HG02798 (cell line): ENCODE measurements around the gene SIGLEC12.

ENCODE experiments used
- ATAC-seq: cut with Tn5 transposase; IDR thresholded peaks from one replicate; pipeline ENCODE4 v1.9.1; 2021; ENCODE audit warnings: mild to moderate bottlenecking; ENCODE audit not compliant: unreplicated experiment, poor library complexity

Gene SIGLEC12

GRCh38 chr19:51501594-51502263 is at the start of gene SIGLEC12:
Gene SIGLEC12 (minus strand): TSS chr19:51501800. CDS start chr19:51501733, 67 bp downstream.
- ATAC-seq = no peak

- no peak for ATAC-seq
Measured at GRCh38 chr19:51550848-51551672, 49.5 kb upstream of the SIGLEC12 start.

DNA sequence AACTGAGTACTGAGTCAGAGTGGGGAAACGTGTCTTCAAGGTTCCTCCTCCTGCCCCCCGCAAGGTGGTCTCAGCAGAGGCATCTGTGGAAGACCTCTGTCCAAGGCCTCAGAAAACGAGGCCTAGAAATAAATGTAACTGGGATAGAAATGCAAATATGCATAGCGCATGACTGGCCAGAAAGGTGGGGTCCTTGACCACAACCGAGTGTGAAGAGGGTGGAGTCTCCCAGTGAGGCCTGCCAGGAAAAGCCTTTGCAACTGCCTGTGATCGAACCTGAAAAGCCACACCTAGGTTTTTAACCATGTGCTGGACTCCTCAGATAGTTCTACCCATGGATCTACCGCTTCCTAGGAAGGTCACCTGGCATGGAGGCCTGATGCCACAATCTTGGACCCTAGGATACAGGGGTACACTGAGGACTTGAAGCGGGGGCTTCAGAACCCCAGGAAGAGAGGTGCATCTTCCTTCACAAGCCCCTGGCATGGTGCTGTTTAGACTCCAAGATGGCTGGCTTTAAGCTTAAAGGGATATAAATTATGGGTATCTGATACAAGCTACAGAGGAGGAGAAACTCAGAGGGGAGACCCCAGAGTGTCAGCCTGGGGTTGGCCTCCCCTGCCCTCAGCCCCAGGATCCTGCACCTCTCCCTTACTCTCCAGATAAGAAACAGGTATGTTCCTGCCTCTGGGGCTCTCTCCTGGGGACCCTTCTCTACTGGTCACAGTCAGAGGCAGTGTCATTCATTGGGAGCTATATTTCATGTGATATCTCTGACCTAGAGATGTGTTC is 48.1 kb upstream of the SIGLEC12 start:
- ATAC-seq = no peak

GRCh38 chr19:51548891-51549305 is 47.3 kb upstream of the SIGLEC12 start:
- ATAC-seq = no peak

DNA sequence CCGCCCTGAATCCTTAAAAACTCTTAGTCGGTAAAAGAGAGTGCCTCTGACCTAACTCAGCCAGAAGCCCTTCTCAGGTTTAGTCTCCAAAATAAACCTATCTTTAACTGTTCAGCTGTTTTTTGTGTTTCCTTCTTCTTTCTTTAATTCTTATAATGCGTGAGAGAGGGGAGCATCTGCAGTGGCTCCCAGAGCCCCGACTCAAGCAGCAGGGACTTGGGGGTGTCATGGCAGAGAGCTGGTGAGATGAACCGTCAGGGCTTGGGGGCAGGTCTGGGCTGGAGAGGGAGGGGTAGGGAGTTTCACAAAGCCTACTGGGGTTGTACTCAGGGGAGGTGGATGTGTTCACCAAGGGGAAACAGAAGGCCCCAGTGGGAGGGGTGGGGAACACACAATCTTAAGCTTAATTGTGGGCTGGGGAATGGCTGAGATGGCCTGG is 46.6 kb upstream of the SIGLEC12 start:
- ATAC-seq = no peak

DNA sequence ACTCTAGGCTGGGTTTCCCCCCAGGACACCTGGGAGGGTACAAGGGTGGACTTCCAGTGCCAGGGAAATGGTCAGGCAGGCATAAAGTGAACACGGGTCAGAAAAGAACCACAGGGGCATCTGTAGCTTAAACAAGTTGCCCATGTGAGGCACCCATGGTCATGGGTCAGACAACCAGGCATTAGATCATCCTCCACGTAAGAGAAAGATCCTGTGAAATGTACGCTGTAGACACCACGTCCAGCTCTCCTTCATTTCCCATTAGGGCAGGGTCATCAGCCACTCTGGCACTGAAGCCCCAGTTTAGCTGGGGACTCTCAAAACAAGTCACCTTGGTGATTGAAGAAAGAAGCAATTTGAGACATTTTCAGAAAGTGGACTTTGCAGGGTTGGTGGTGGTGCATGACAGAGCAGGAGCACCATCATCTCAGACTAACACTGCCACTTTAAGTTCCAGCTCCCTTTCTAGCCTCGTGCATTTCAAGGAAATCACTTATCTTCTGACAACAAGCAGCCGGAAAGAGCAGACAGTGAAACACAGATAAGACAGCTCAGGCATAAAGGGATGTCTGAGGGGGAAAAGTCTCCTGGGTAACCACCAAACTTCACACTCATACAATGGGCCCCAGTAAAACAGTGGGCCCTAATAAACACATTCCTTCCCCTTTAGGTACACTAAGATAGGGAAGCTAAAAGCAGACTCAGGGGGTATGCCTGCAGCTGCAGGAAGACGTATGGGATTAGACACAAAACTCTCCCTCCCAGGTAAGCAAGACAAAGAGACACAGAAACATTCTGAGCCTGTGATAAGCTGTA is 46.0 kb upstream of the SIGLEC12 start:
- ATAC-seq = no peak

GRCh38 chr19:51546650-51547396 is 45.2 kb upstream of the SIGLEC12 start:
- ATAC-seq = no peak

DNA sequence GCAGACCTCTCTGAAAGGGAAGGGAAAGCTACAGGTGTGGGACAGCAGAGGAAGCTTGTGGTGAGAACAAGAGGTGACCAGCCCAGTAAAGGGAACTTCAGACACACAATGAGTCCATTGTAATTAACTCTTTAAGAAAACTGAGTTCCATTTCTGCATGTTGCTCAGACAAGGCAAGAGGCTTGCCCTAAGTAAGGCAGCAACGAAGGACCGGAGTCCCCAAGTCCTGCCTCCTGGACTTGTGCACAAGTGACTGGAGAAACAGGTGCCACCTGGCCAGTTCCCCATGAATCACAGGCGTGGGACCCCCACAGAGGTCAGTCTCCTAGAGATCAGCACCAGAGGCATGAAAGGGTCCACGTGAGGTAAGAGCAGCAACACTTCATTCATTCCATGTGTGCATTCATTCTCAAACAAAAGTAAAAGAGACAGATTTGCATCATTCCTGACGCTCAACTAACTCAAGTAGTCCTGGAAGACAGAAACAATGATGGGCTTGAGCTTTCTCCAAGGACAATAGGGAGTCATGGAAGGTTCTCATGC is 44.6 kb upstream of the SIGLEC12 start:
- ATAC-seq = no peak

DNA sequence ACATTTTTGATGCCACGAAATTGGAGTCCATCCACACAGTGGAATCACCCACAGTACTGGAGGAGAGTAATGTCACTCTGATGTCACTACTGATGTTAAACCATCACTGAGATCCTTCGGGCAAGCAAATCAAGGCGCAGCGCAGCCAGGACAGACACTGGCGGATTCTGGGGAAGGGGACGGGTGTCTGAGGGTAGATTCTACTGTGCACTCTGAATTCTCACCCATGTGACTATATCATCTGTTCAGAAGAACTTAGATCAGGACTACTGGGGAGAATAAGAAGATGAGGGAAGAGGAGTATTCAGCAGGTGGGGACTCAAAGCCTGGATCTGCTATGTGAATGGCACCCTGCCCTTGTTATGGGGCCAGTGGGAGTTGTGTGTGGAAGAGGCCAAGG is 42.4 kb upstream of the SIGLEC12 start:
- ATAC-seq = no peak

DNA sequence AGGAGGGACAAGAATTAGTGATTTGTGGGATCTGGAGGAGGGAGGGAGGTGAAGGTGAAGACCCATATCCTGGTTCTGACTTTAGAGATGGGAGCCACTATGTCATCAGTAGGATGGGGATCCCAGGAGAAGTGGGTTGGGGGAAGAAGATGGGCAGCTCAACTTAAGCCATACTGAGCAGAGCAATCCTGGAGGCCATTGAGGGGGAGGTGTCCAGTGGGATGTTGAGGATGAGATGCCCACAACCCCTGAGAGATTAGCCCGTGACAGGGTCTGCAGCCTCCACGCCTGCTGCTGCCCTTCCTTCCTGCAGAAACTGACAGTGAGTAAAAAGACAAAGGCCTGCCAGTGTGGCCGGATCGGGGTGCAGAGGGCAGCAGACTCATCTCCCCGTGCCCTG is 41.1 kb upstream of the SIGLEC12 start:
- ATAC-seq = no peak

GRCh38 chr19:51541458-51542357 is 40.1 kb upstream of the SIGLEC12 start:
- ATAC-seq = no peak

- no peak for ATAC-seq
Measured at GRCh38 chr19:51539821-51540366, 38.3 kb upstream of the SIGLEC12 start.

- ATAC-seq = no peak
Measured at GRCh38 chr19:51535535-51535934, 33.9 kb upstream of the SIGLEC12 start.

DNA sequence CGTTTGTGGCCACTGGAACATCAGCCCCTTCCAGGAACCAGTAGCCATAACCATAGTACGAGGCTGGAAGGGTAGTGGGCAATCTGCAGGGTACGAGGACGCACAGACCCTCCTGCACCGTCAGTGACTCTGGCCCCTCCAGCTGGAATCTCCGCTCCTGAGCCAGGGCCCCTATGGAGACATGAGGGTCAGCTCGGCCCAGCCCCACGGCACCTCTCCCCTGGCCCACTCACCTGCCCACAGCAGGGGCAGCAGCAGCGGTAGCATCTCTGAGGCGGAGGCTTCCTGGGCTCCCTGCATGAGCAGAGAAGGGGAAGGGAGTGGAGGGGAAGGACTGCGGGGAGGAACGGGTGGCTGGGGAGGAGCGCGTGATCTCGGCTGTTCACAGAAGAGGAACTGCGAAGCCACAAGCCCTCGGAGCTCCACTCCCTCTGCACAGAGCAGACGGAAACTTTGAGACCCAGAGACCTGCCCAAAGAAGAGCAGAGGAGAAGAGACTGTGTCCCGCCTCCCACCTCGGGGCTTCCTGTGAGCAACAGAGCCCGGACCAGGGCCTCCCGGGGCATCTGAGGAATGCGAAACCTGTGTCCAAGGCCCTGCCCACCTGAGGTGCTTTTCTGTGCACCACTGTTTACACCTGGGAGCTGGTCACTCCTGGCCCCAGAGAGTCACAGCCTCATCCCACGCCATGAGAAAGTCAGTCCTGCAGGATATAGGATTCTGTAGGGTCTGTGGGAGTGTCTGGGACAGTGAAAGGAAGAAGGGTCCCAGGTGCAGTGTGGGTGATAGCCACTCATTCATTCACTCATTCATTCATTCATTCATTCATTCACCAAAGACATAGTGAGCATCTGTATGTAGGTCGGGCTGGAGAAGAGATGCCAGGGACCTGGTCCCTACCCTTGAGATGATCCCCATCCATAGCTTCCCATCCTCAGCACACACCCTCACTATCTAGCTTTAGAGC is 30.0 kb upstream of the SIGLEC12 start, which contains the start of gene SIGLEC6:
Gene SIGLEC6, minus strand, starts transcription at position 322 of the 967 bp plus-strand sequence. Its CDS starts 22 bp downstream, at position 300.
- no peak for ATAC-seq

GRCh38 chr19:51530616-51531015 is 29.0 kb upstream of the SIGLEC12 start:
- ATAC-seq = no peak

DNA sequence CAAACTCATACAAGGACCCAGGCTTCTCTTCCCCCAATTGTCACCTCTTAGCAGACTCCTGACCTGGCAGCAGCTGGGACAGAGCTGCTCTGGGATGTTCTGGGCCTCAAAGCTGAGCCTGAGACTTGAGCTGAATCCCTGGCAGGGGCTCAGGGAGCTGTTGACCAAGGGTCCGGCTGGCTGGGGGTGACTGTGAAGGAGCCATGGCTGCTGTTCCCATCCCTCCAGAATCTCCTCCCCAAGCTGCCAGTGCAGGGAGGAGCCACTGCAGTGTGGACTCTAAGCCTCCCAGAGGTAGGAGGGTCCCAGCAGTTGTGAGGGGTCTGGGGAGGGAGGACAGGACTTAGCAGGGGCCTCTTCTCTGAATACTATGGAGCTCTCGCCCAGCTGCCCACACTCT is 27.7 kb upstream of the SIGLEC12 start:
- no peak for ATAC-seq

- no peak for ATAC-seq
Measured at GRCh38 chr19:51525651-51526050, 24.1 kb upstream of the SIGLEC12 start.
